ENCODE data around the gene TMEM132A. TPM values are rescaled to one million over a fixed set of nuclear protein-coding genes. Genes with fewer than 3 reads are reported as not detected.

TMEM132A gene
- total and polyA plus RNA-seq, 9 of the 15 experiments (the other 6 are each of a cell fraction or from before 2014, with no cell fraction given): 0.04 to 1.1 (median 0.18) TPM; not detected in 4

- TF ChIP-seq RBBP5 (IDR thresholded peaks at IDR 0.05; ENCODE audit: borderline replicate concordance, insufficient read depth, low read length, poor library complexity, severe bottlenecking) (peak; percentile 93), TBL1XR1 (IDR thresholded peaks at IDR 0.05; ENCODE audit: low read length in 2 of 2) (0 out of 4 replicates have a peak, but pooled peaks of 1 of the 2 experiments have one; percentile 69), ZNF431 (CRISPR knock-in tag; IDR thresholded peaks at IDR 0.05) (peak; percentile 78; the same call in 1 of the 2 replicates)
Observed at GRCh38 chr11:60906132-60906972, 17.9 kb upstream of the TMEM132A start, which contains the start of gene PRPF19 (continued).

GRCh38 chr11:60908803-60909202, 15.5 kb upstream of the TMEM132A start:
- ATAC-seq (no peak), DNase-seq (ENCODE audit: extremely low read depth in 1 of 4, low spot score in 3 of 4) (no peak), FAIRE-seq (no peak)
- Histone ChIP-seq H3K79me2 (ENCODE audit: control insufficient read depth, insufficient read depth, low read length) (peaks cover 26% of the 10 kb centered on the region), H2AFZ (ENCODE audit: low read depth, low read length) (no peak overlapping the region), H3K9me3 (replicated peaks; ENCODE audit: control insufficient read depth, insufficient read depth, low read depth, low read length) (peaks cover 8% of the 10 kb centered on the region), H3K9ac (ENCODE audit: insufficient read depth in 1 of 2, low read depth in 2 of 2, low read length in 2 of 2) (no peak overlapping the region), H3K4me2 (ENCODE audit: insufficient read depth, low read length) (no peak overlapping the region), H3K4me1 (replicated peaks in 1 of 2; ENCODE audit: control insufficient read depth in 2 of 2, insufficient read depth in 2 of 2, low read length in 2 of 2) (peaks cover 13 to 21% of the 10 kb centered on the region in 2 experiments), H3K9me1 (ENCODE audit: control insufficient read depth, insufficient read depth, low read length) (peaks cover 3% of the 10 kb centered on the region), H3K27ac (ENCODE audit: extremely low read depth, low read depth, low read length) (no peak overlapping the region), H3K36me3 (ENCODE audit: control insufficient read depth, insufficient read depth, low read length) (peaks cover 16% of the 10 kb centered on the region), H4K20me1 (replicated peaks; ENCODE audit: control insufficient read depth, insufficient read depth, low read length) (peaks cover 20% of the 10 kb centered on the region), H3K4me3 (no peak overlapping the region), H3K27me3 (ENCODE audit: control insufficient read depth in 2 of 2, insufficient read depth in 2 of 2, low read length in 2 of 2) (no peaks in the 10 kb centered on the region)
- POLR2A ChIA-PET: interaction anchor here (1.0 kb wide), 1 partner anchor 10 kb away, joined by 3 read pairs; no protein-coding TSS in a partner anchor
- in situ Hi-C loops (cut with MboI) (no loop called here), intact Hi-C loops (cut with micrococcal nuclease) (no loop called here)
- TF ChIP-seq BHLHE40 (IDR thresholded peaks at IDR 0.05; ENCODE audit: low read length): no peak
- no peak for TF ChIP-seq KLF16 (IDR thresholded peaks at IDR 0.05)
- TF ChIP-seq, protein P1, sequence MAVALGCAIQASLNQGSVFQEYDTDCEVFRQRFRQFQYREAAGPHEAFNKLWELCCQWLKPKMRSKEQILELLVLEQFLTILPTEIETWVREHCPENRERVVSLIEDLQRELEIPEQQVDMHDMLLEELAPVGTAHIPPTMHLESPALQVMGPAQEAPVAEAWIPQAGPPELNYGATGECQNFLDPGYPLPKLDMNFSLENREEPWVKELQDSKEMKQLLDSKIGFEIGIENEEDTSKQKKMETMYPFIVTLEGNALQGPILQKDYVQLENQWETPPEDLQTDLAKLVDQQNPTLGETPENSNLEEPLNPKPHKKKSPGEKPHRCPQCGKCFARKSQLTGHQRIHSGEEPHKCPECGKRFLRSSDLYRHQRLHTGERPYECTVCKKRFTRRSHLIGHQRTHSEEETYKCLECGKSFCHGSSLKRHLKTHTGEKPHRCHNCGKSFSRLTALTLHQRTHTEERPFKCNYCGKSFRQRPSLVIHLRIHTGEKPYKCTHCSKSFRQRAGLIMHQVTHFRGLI (CRISPR knock-in tag; IDR thresholded peaks at IDR 0.05): no peak
- no peak for TF ChIP-seq NEUROD1 (IDR thresholded peaks at IDR 0.05; ENCODE audit: borderline replicate concordance, low read depth, low read length, partially characterized antibody)
- no peak for TF ChIP-seq ZNF778 (CRISPR knock-in tag; IDR thresholded peaks at IDR 0.05)
- WGBS (ENCODE audit: insufficient coverage, low coverage, missing lambda C conversion rate): 8% methylated on average over 1 of the region's 1 CpG
- CTCF ChIA-PET (ENCODE audit: low intra/inter-chr PET ratio): no interaction called here
- no TSS peak for BruUV-seq (replicated peaks)
